GM12865 (cell line): ENCODE results near the gene ALDH1L1.

Experiments
- DNase-seq: peaks from one replicate; pipeline ENCODE4 v3.0.0; 2010; ENCODE audit warnings: low read depth
- H3K4me3 ChIP-seq: 2 replicates; pipeline ENCODE4 v1.5.1; 2011; ENCODE audit warnings: mild to moderate bottlenecking, low read depth, low read length, control low read depth
- CTCF ChIP-seq: IDR thresholded peaks from 2 replicates; pipeline ENCODE4 v1.5.1; 2011; ENCODE audit warnings: low read length, control low read depth, low read depth, inconsistent platforms; ENCODE audit not compliant: insufficient read depth; ENCODE audit errors: missing control alignments

Gene ALDH1L1

DNA sequence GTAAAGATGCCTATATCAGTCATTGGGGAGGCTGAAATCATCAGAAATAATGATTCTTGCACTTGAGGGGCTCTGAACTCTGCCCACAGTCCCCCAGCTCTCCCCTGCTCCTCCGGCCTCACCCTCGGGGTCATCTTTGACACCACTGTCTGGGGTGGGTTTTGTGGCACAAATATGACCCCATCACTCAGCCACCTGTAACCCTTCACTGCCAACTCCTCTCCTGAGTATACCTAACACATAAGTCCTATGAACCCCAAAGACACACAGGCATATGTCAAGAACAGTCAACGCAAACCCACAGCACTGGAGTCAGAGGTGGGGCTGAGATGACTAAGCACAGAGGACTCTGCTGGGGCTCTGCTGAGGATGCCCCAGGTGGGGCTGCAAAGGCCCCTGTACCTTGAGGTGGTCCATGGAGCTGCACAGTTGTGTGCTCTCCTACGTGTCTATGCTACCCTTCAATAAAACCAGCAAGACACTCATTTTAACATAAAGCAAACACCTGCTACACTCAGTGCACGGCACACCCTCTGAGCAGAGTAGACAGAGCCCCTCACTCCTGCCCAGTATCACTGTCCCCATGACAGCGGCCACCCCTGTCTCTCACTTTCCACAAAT lies 126.3 kb downstream of the ALDH1L1 start:
- no peak for TF ChIP-seq CTCF

More for the DNA sequence above, 126.3 kb downstream of the ALDH1L1 start:
- H3K4me3 ChIP-seq, result no peak overlapping the region
- no peak for DNase-seq
